Osteoblast (primary cell): Measurements from ENCODE around the gene USP49. TPM values are rescaled to one million over a fixed set of nuclear protein-coding genes. Genes with fewer than 3 reads are reported as not detected.

Experiments
- DNase-seq: peaks from one replicate; pipeline ENCODE4 v3.0.0; 2011; ENCODE audit warnings: low spot score, mixed read lengths; ENCODE audit not compliant: insufficient read length; ENCODE audit errors: missing footprints
- H2AFZ ChIP-seq: 2 replicates; pipeline ENCODE4 v1.6.0; 2011; ENCODE audit warnings: mild to moderate bottlenecking, low read length
- H3K27ac ChIP-seq: 2 replicates; pipeline ENCODE4 v1.5.1; 2011; ENCODE audit warnings: mild to moderate bottlenecking, low read depth, low read length, moderate library complexity
- H3K27me3 ChIP-seq: 2 replicates; pipeline ENCODE4 v1.6.0; 2012; ENCODE audit warnings: mild to moderate bottlenecking, control low read depth, inconsistent platforms, low read length, moderate library complexity; ENCODE audit not compliant: insufficient read depth
- H3K36me3 ChIP-seq: 2 replicates; pipeline ENCODE4 v1.5.1; 2011; ENCODE audit warnings: mild to moderate bottlenecking, low read length, control low read depth, moderate library complexity; ENCODE audit not compliant: insufficient read depth
- H3K4me1 ChIP-seq: 2 replicates; pipeline ENCODE4 v1.5.1; 2011; ENCODE audit warnings: mild to moderate bottlenecking, low read length, control low read depth, moderate library complexity; ENCODE audit not compliant: insufficient read depth
- H3K4me2 ChIP-seq: 2 replicates; pipeline ENCODE4 v1.6.0; 2011; ENCODE audit warnings: mild to moderate bottlenecking, low read length; ENCODE audit not compliant: insufficient read depth
- H3K4me3 ChIP-seq: fragments of 200-600 bp; sonication (generic); 3 replicates; pipeline ENCODE4 v1.5.1; 2012; ENCODE audit warnings: mild to moderate bottlenecking, low read length, inconsistent platforms; ENCODE audit not compliant: insufficient read depth
- H3K79me2 ChIP-seq: 2 replicates; pipeline ENCODE4 v1.6.0; 2012; ENCODE audit warnings: mild to moderate bottlenecking, low read length, control low read depth, inconsistent platforms; ENCODE audit not compliant: insufficient read depth
- H3K9me3 ChIP-seq: 2 replicates; pipeline ENCODE4 v1.5.1; 2011; ENCODE audit warnings: low read depth, low read length, control low read depth
- H4K20me1 ChIP-seq: 2 replicates; pipeline ENCODE4 v1.6.0; 2012; ENCODE audit warnings: mild to moderate bottlenecking, low read length, control low read depth; ENCODE audit not compliant: insufficient read depth
- total RNA-seq: library from RNA; depleted of rRNA; stranded (reverse); fragments of >200 nt; gene quantifications from 2 replicates; pipeline ENCODE4 v1.2.3, GENCODE V29; 2012
- TF ChIP-seq, protein P1 (sequence below): IDR thresholded peaks from 2 replicates; pipeline ENCODE4 v1.5.1; 2011; ENCODE audit warnings: mild to moderate bottlenecking, low read depth, low read length, moderate library complexity; ENCODE audit errors: extremely low read depth

USP49 gene
- total RNA-seq, 1 donor, result 3.6 TPM

DNA sequence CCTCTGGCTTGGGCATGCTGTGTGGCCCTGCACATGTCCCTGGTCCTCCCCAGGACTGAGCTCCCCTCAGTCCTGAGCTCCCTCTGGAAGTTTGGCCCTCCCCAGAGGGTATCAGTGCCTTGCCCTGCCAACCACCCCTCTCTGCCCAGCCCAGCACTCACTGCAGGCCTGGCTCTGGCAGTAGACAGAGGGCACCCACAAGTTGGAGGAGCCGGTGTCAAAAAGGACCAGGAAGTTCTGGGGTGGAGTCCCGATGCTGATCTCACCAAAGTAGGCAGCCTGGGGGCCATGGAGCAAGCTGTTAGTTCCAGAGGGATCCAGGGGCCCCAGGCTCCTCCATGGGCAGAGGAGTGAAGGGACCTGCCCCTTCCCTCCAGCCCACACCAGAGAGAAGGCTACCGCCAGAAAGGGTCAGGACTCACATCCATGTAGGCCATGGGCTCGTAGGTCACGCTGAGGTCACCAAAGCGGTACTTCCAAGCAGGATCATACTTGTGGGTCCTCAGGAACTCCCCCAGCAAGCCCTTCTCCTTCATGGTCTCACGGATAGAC is 150.9 kb downstream of the USP49 start:
- no peak overlapping the region for H3K27ac ChIP-seq

DNA sequence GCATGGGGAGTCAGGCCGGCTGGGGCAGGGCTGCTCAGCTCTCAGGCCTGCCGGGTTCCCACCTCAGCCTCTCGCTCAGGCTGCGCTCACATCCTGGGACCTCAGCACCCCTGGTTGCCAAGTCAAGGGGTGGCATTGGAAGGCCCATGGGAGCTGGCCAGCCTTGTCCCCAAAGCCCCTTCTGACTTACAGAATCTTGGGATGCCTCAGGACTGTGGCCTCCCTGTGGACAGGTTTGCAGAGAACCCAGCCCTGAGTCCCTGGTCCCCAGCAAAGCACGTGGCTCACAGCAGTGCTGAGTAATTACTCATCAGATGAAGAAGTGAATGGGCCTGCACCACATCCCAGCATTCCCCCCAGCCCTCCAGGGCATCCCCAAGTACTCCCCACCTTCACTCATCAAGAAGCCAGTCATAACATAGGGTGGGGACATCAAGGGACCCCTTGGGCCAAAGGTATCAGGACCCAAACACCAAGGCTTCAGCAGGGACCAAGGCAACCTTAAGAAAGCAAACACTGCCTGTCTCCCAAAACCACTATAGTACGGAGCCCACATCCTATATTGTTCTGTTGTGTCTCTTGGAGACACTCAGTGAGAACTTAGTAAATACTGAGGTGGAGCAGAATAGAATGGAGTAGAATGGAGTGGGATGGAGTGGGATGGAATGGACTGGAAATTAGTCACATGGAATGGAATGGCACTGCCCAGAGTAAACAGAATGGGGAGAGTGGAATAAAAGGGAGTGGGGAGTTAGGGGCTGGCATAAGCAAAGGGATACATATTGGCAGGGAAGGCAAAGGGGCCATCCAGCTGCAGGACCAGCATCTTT is 151.6 kb downstream of the USP49 start:
- Histone ChIP-seq H3K4me3 (no peak overlapping the region), H3K27me3 (peaks cover 2% of the 10 kb centered on the region), H3K27ac (no peak overlapping the region), H3K4me2 (no peak overlapping the region), H3K4me1 (no peaks in the 10 kb centered on the region), H4K20me1 (no peaks in the 10 kb centered on the region), H3K79me2 (no peaks in the 10 kb centered on the region), H3K9me3 (no peaks in the 10 kb centered on the region), H3K36me3 (no peaks in the 10 kb centered on the region), H2AFZ (no peak overlapping the region)
- DNase-seq, result peak; percentile 83
- TF ChIP-seq, protein P1, sequence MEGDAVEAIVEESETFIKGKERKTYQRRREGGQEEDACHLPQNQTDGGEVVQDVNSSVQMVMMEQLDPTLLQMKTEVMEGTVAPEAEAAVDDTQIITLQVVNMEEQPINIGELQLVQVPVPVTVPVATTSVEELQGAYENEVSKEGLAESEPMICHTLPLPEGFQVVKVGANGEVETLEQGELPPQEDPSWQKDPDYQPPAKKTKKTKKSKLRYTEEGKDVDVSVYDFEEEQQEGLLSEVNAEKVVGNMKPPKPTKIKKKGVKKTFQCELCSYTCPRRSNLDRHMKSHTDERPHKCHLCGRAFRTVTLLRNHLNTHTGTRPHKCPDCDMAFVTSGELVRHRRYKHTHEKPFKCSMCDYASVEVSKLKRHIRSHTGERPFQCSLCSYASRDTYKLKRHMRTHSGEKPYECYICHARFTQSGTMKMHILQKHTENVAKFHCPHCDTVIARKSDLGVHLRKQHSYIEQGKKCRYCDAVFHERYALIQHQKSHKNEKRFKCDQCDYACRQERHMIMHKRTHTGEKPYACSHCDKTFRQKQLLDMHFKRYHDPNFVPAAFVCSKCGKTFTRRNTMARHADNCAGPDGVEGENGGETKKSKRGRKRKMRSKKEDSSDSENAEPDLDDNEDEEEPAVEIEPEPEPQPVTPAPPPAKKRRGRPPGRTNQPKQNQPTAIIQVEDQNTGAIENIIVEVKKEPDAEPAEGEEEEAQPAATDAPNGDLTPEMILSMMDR, result no peak

More for the DNA sequence above, 150.9 kb downstream of the USP49 start:
- Histone ChIP-seq H3K79me2 (no peaks in the 10 kb centered on the region), H3K27me3 (peaks cover 2% of the 10 kb centered on the region), H3K36me3 (no peaks in the 10 kb centered on the region), H3K4me1 (no peaks in the 10 kb centered on the region), H2AFZ (no peak overlapping the region), H3K4me2 (no peak overlapping the region), H3K9me3 (no peaks in the 10 kb centered on the region), H3K4me3 (no peak overlapping the region), H4K20me1 (no peaks in the 10 kb centered on the region)
- TF ChIP-seq, protein P1, result no peak
- no peak for DNase-seq

DNA sequence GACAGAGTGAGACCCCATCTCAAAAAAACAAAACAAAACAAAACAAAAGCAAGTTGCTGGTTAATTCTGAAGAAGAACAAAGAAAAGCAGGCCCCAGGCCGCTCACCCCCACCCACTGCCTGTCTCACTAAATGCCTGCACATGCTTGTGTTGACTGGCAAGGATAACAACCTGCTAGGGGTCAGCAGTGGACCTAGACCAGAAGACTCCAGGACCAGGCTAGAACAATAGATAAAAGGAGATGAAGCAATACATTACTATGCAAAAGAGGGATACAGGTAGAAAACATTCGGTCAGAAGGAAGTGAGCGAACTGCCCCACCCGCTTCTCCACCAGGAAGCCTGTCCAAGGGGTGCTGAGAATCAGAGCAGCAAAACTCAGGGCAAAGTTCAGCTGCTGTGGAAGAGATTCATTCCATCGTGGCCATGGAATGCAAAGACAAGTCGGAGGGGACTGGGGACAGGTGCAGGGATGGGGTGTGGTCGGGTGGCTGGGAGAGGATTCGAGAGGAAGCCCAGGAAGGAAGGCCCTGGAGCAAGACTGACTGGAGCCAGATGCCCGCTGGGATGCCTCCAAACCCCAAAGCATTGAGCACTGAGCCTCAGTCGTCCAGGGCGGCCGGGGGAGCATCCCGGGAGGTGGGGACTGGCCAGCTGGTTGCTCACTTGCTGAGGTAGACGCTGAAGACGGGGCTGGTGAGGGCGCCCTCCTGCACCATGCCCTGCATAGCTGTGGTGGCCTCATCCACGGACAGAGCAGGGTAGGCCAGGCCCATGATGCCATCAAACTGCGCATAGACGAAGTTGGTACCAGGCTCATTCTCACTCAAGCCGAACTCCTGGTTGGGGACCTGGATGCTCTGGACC is 153.3 kb downstream of the USP49 start:
- Histone ChIP-seq H3K27ac (no peak overlapping the region), H3K4me2 (no peak overlapping the region), H3K4me3 (no peak overlapping the region), H3K27me3 (no peaks in the 10 kb centered on the region), H3K79me2 (no peaks in the 10 kb centered on the region), H3K36me3 (no peaks in the 10 kb centered on the region), H2AFZ (no peak overlapping the region), H3K9me3 (no peaks in the 10 kb centered on the region), H4K20me1 (no peaks in the 10 kb centered on the region), H3K4me1 (no peaks in the 10 kb centered on the region)
- DNase-seq, result peak; percentile 76
- TF ChIP-seq, protein P1, result no peak
